Gastroesophageal sphincter (tissue), 4 donors: ENCODE results near the gene TBC1D22B. TPM values are rescaled to one million over a fixed set of nuclear protein-coding genes. Genes with fewer than 3 reads are reported as not detected.

Source experiments
- ATAC-seq: fragments of 150-250 bp; one replicate; pipeline ENCODE4 v1.9.1; 2016; ENCODE audit warnings: mild to moderate bottlenecking, moderate library complexity
- H3K27ac ChIP-seq, 4 donors: fragments of 200-600 bp; sonication (generic) in 3 of 4; 1 replicate in 3 of 4; 2 replicates in 1 of 4; pipeline ENCODE4 v1.5.1; 2016 to 2019
- H3K27me3 ChIP-seq: fragments of 200-600 bp; sonication (generic); one replicate; pipeline ENCODE4 v1.5.1; 2019
- H3K36me3 ChIP-seq, 2 donors: fragments of 200-600 bp; sonication (generic); one replicate each; pipeline ENCODE4 v1.5.1; 2019; ENCODE audit warnings: control low read depth in 1 of 2
- H3K4me1 ChIP-seq, 3 donors: fragments of 200-600 bp; sonication (generic); 1 replicate in 2 of 3; 2 replicates in 1 of 3; pipeline ENCODE4 v1.5.1; 2016 to 2019; ENCODE audit warnings: control low read depth in 2 of 3
- H3K4me3 ChIP-seq, 2 donors: fragments of 200-600 bp; sonication (generic); one replicate each; pipeline ENCODE4 v1.5.1; 2019; ENCODE audit warnings: mild to moderate bottlenecking in 1 of 2, moderate library complexity in 1 of 2
- H3K9me3 ChIP-seq, 3 donors: fragments of 200-600 bp; sonication (generic); one replicate each; pipeline ENCODE4 v1.5.1; 2017 to 2019; ENCODE audit warnings: control low read depth in 2 of 3
- CTCF ChIP-seq, 4 experiments: fragments of 200-600 bp in 2 of 4; fragments of 450-650 bp in 2 of 4; sonication (generic) in 1 of 4; IDR thresholded peaks; one replicate each; pipeline ENCODE4 v1.5.1; 2017 to 2019; ENCODE audit warnings: antibody characterized with exemption in 4 of 4, mild to moderate bottlenecking in 2 of 4, moderate library complexity in 2 of 4
- EP300 ChIP-seq: sonication (generic); formaldehyde crosslinking; IDR thresholded peaks from one replicate; pipeline ENCODE4 v1.6.1; 2017; ENCODE audit warnings: antibody characterized with exemption, mild to moderate bottlenecking
- POLR2A ChIP-seq, 2 donors: fragments of 450-650 bp; IDR thresholded peaks; one replicate each; pipeline ENCODE4 v1.6.1; 2017; ENCODE audit warnings: antibody characterized with exemption in 2 of 2, mild to moderate bottlenecking in 2 of 2, moderate library complexity in 1 of 2
- POLR2AphosphoS5 ChIP-seq: sonication (generic); formaldehyde crosslinking; IDR thresholded peaks from one replicate; pipeline ENCODE4 v1.6.1; 2017; ENCODE audit warnings: antibody characterized with exemption
- WGBS, 2 donors: methylation state at CpG; one replicate each; pipeline ENCODE4 v1.1.5; 2018; ENCODE audit warnings: low coverage in 1 of 2; 5-methylcytosine and 5-hydroxymethylcytosine counted together
- total RNA-seq, 4 donors: library from RNA; depleted of rRNA; stranded (reverse); fragments of >200 nt; gene quantifications; one replicate each; pipeline ENCODE4 v1.1.0, GENCODE V29; 2016

TBC1D22B gene
- total RNA-seq, 4 donors from 2014 or later = 5.0 to 9.2 (median 8.3) TPM

GRCh38 chr6:37368961-37369320, 111.4 kb downstream of the TBC1D22B start:
- no peaks in the 10 kb centered on the region for H3K9me3 ChIP-seq
- H3K36me3 ChIP-seq = peaks cover 0 to 60% of the 10 kb centered on the region in 2 donors
- 75 to 86% methylated on average over 1 of the region's 1 CpG for WGBS, 2 donors
- no peaks in the 10 kb centered on the region for H3K27me3 ChIP-seq
- TF ChIP-seq EP300 (no peak), POLR2A (IDR thresholded peaks at IDR 0.05) (no peak), POLR2AphosphoS5 (no peak), CTCF (IDR thresholded peaks at IDR 0.05) (no peak)
- no peak for ATAC-seq
- H3K4me3 ChIP-seq = no peak overlapping the region
- no peak overlapping the region for H3K27ac ChIP-seq
- peaks cover 0 to 31% (median 6%) of the 10 kb centered on the region in 3 donors for H3K4me1 ChIP-seq

GRCh38 chr6:37369321-37370201, 112.0 kb downstream of the TBC1D22B start:
- Histone ChIP-seq H3K4me3 (no peak overlapping the region), H3K27me3 (no peaks in the 10 kb centered on the region), H3K36me3 (peaks cover 0 to 64% of the 10 kb centered on the region in 2 donors), H3K27ac (no peak overlapping the region), H3K4me1 (peaks cover 0 to 31% (median 6%) of the 10 kb centered on the region in 3 donors), H3K9me3 (no peaks in the 10 kb centered on the region)
- no peak for ATAC-seq
- 46 to 50% methylated on average over 1 of the region's 1 CpG for WGBS, 2 donors
- no peak for TF ChIP-seq EP300
- TF ChIP-seq CTCF (IDR thresholded peaks at IDR 0.05) = no peak
- no peak for TF ChIP-seq POLR2A (IDR thresholded peaks at IDR 0.05)
- no peak for TF ChIP-seq POLR2AphosphoS5

- no peaks in the 10 kb centered on the region for H3K27me3 ChIP-seq
- H3K4me3 ChIP-seq = no peak overlapping the region
- no peak for ATAC-seq
- H3K36me3 ChIP-seq = peaks cover 0 to 78% of the 10 kb centered on the region in 2 donors
- TF ChIP-seq EP300 (no peak), CTCF (IDR thresholded peaks at IDR 0.05) (no peak), POLR2A (IDR thresholded peaks at IDR 0.05) (no peak), POLR2AphosphoS5 (no peak)
- H3K27ac ChIP-seq = no peak overlapping the region
- no peaks in the 10 kb centered on the region for H3K9me3 ChIP-seq
- 60 to 69% methylated on average over 2 to 4 of the region's 4 CpGs for WGBS, 2 donors
- H3K4me1 ChIP-seq = peaks cover 0 to 15% (median 0%) of the 10 kb centered on the region in 3 donors
Observed at GRCh38 chr6:37371154-37372083, 113.8 kb downstream of the TBC1D22B start.

- no peaks in the 10 kb centered on the region for H3K27me3 ChIP-seq
- ATAC-seq = no peak
- no peak for TF ChIP-seq POLR2AphosphoS5
- no peak for TF ChIP-seq CTCF (IDR thresholded peaks at IDR 0.05)
- no peak for TF ChIP-seq EP300
- TF ChIP-seq POLR2A (IDR thresholded peaks at IDR 0.05) = no peak
- H3K27ac ChIP-seq = no peak overlapping the region
- peaks cover 0 to 84% of the 10 kb centered on the region in 2 donors for H3K36me3 ChIP-seq
- no peak overlapping the region for H3K4me3 ChIP-seq
- peaks cover 0 to 8% (median 0%) of the 10 kb centered on the region in 3 donors for H3K4me1 ChIP-seq
- WGBS, 2 donors = 50 to 88% methylated on average over 1 of the region's 1 CpG
- no peaks in the 10 kb centered on the region for H3K9me3 ChIP-seq
Observed at GRCh38 chr6:37372116-37372515, 114.5 kb downstream of the TBC1D22B start.
